K562 (cell line): ENCODE measurements around the gene KLHL30.

Source experiments
- BRCA1 ChIP-seq, 2 experiments: fragments of 450-650 bp in 1 of 2; sonication (generic) in 1 of 2; formaldehyde crosslinking in 1 of 2; IDR thresholded peaks; 2 replicates each; pipeline versions ENCODE4 v1.5.0 to v1.6.1; 2017 to 2020; ENCODE audit warnings: mild to moderate bottlenecking in 1 of 2, missing genetic modification reagents in 1 of 2
- CTCF ChIP-seq, 3 experiments: IDR thresholded peaks in 2 of 3; conservative IDR thresholded peaks in 1 of 3; 2 replicates each; pipeline ENCODE4 v1.5.1; 2011 to 2012; ENCODE audit warnings: low read length in 3 of 3, mild to moderate bottlenecking in 3 of 3, control low read depth in 2 of 3, improper control_type of control experiment in 1 of 3, inconsistent platforms in 1 of 3, low read depth in 1 of 3, mixed read lengths in 1 of 3, moderate library complexity in 1 of 3; ENCODE audit not compliant: insufficient read depth in 2 of 3
- FIP1L1 ChIP-seq: fragments of 200-400 bp; formaldehyde crosslinking; IDR thresholded peaks from 2 replicates; pipeline ENCODE4 v1.6.1; 2018; ENCODE audit warnings: mild to moderate bottlenecking, low read depth, low read length; ENCODE audit not compliant: poor library complexity, severe bottlenecking
- KDM4B ChIP-seq, 2 experiments: fragments of 450-650 bp in 1 of 2; sonication (generic) in 1 of 2; IDR thresholded peaks; 2 replicates each; pipeline ENCODE4 v1.6.1; 2016 to 2017; ENCODE audit warnings: borderline replicate concordance in 2 of 2, antibody characterized with exemption in 1 of 2, low read depth in 1 of 2, mild to moderate bottlenecking in 1 of 2
- LEF1 ChIP-seq: fragments of 450-650 bp; IDR thresholded peaks from 2 replicates; pipeline ENCODE4 v1.6.1; 2016; ENCODE audit warnings: mild to moderate bottlenecking
- POLR2G ChIP-seq: fragments of 200-400 bp; formaldehyde crosslinking; IDR thresholded peaks from 2 replicates; pipeline ENCODE4 v1.6.1; 2017; ENCODE audit warnings: low read depth, mild to moderate bottlenecking, antibody characterized with exemption, low read length, moderate library complexity
- RCOR1 ChIP-seq, 2 experiments: IDR thresholded peaks; 2 replicates each; pipeline ENCODE4 v1.6.1; 2012; ENCODE audit warnings: low read depth in 2 of 2, low read length in 2 of 2, borderline replicate concordance in 1 of 2, improper control_type of control experiment in 1 of 2
- ZNF311 ChIP-seq: fragments of 250-450 bp; sonication (Bioruptor Pico); IDR thresholded peaks from 2 replicates; pipeline ENCODE4 v1.4.0; 2020; ENCODE audit warnings: mild to moderate bottlenecking, moderate library complexity
- ZNF584 ChIP-seq: fragments of 200-800 bp; sonication (Bioruptor generic); IDR thresholded peaks from 2 replicates; pipeline ENCODE4 v1.6.1; 2016; ENCODE audit warnings: low read depth, mild to moderate bottlenecking, missing genetic modification characterization, missing compliant biosample characterization

GRCh38 chr2:238098901-238099713 is 39.4 kb upstream of the KLHL30 start:
- TF ChIP-seq ZNF311 (no peak), POLR2G (0 out of 2 replicates have a peak, but pooled peaks have one; percentile 30), RCOR1 (IDR thresholded peaks at IDR 0.05; ENCODE audit: borderline replicate concordance in 1 of 2, low read depth in 2 of 2, low read length in 2 of 2) (no peak), FIP1L1 (no peak), ZNF584 (CRISPR knock-in tag) (no peak), BRCA1 (IDR thresholded peaks at IDR 0.05) (no peak), BRCA1 (CRISPR knock-in tag; IDR thresholded peaks at IDR 0.05) (no peak), CTCF (IDR thresholded peaks at IDR 0.05 in 2 of 3, conservative IDR thresholded peaks at IDR 0.05 in 1 of 3; ENCODE audit: insufficient read depth in 2 of 3, low read depth in 1 of 3, low read length in 3 of 3) (no peak), KDM4B (IDR thresholded peaks at IDR 0.05; ENCODE audit: borderline replicate concordance in 2 of 2, low read depth in 1 of 2) (no peak), LEF1 (no peak)
